22Rv1 (cell line): Measurements from ENCODE around the gene ITPRIPL1.

ENCODE experiments used
- ZFX ChIP-seq: fragments of 450-650 bp; IDR thresholded peaks from 2 replicates; pipeline ENCODE4 v1.6.1; 2017; ENCODE audit warnings: antibody characterized with exemption, borderline replicate concordance
- TF ChIP-seq, protein P1 (sequence below): fragments of 450-650 bp; IDR thresholded peaks from 2 replicates; pipeline ENCODE4 v1.5.1; 2017; ENCODE audit warnings: mild to moderate bottlenecking

DNA sequence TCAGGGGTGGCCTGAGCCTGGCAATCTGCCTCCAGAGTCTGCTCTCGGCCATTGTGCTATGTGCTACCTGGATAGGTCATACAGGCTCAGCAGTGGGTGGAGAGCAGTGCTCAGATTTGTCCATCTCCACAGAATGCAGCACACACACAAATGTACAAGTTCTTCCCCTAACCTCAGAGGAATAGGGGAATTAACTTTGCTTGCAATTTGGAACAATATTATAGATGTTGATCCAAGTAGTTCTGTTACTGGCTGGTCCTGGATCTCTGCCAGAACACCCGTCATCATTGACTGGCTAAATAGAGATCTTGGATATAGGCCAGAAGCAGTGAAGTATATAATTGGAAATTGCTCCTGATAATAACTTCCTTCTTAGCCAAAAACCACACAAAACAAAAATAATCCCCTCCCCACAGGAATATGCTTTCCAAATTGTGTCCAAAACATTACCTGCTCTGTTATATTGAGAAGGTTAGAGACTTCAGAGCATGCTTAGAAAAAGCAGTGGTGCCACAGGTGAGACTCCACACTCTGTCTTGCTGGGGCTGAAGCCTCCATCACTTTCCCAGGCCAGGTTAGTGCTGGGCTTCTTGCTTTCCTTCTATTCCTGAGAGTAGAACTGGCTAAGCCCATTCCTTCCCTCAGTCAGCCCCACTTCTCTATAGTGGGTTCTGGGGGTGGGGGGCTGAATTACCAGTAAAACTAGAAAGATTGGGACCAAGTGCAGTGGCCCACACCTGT is 49.3 kb downstream of the ITPRIPL1 start:
- TF ChIP-seq, protein P1, sequence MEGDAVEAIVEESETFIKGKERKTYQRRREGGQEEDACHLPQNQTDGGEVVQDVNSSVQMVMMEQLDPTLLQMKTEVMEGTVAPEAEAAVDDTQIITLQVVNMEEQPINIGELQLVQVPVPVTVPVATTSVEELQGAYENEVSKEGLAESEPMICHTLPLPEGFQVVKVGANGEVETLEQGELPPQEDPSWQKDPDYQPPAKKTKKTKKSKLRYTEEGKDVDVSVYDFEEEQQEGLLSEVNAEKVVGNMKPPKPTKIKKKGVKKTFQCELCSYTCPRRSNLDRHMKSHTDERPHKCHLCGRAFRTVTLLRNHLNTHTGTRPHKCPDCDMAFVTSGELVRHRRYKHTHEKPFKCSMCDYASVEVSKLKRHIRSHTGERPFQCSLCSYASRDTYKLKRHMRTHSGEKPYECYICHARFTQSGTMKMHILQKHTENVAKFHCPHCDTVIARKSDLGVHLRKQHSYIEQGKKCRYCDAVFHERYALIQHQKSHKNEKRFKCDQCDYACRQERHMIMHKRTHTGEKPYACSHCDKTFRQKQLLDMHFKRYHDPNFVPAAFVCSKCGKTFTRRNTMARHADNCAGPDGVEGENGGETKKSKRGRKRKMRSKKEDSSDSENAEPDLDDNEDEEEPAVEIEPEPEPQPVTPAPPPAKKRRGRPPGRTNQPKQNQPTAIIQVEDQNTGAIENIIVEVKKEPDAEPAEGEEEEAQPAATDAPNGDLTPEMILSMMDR = no peak
- TF ChIP-seq ZFX = no peak
